Measurements from ENCODE around the gene CPSF4.

GRCh38 chr7:99422625-99423024 is 16.1 kb upstream of the CPSF4 start:
- TF ChIP-seq CTCF (conservative IDR thresholded peaks at IDR 0.05 in 1 of 2, IDR thresholded peaks at IDR 0.05 in 1 of 2; ENCODE audit: low read depth in 1 of 2, low read length in 2 of 2) (no peak), EZH2 (IDR thresholded peaks at IDR 0.05; ENCODE audit: low read length, missing control alignments) (no peak)

All from fibroblast of lung (primary cell).